ENCODE data around the gene VDR. TPM values are rescaled to one million over a fixed set of nuclear protein-coding genes. Genes with fewer than 3 reads are reported as not detected.

The VDR gene
- total RNA-seq, 4 donors from 2014 or later: 36.7 to 47.9 (median 41.2) TPM

DNA sequence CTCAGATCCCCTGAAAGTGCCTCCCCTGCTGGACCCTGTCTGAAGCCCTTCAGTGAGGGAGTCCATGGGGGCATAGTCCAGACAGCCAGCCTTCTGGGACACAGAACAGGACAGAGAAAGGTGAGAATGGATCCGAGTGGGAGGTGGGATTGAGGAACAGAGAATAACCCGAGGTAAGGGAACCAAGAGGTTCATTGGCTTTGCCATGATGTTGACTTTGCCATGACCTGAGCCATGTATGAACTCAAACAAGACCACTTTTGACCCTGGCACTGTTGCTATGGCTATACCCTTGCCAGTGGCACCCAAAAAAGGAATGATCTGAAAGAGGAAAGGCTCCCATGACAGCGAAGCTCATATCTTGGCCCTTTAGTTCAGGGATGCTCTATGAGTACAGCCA, 22.6 kb upstream of the VDR start:
- no peak for TF ChIP-seq EP300 (IDR thresholded peaks at IDR 0.05)
- no peak for TF ChIP-seq POLR2AphosphoS5 (IDR thresholded peaks at IDR 0.05)
- TF ChIP-seq, protein P1, sequence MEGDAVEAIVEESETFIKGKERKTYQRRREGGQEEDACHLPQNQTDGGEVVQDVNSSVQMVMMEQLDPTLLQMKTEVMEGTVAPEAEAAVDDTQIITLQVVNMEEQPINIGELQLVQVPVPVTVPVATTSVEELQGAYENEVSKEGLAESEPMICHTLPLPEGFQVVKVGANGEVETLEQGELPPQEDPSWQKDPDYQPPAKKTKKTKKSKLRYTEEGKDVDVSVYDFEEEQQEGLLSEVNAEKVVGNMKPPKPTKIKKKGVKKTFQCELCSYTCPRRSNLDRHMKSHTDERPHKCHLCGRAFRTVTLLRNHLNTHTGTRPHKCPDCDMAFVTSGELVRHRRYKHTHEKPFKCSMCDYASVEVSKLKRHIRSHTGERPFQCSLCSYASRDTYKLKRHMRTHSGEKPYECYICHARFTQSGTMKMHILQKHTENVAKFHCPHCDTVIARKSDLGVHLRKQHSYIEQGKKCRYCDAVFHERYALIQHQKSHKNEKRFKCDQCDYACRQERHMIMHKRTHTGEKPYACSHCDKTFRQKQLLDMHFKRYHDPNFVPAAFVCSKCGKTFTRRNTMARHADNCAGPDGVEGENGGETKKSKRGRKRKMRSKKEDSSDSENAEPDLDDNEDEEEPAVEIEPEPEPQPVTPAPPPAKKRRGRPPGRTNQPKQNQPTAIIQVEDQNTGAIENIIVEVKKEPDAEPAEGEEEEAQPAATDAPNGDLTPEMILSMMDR (IDR thresholded peaks at IDR 0.05): no peak
- WGBS: 85% methylated on average over 3 of the region's 3 CpGs
- Histone ChIP-seq H3K27me3 (peaks cover 3% of the 10 kb centered on the region), H3K4me1 (no peaks in the 10 kb centered on the region), H3K27ac (no peak overlapping the region), H3K4me3 (no peak overlapping the region), H3K9me3 (no peaks in the 10 kb centered on the region), H3K36me3 (no peaks in the 10 kb centered on the region)
- DNase-seq (ENCODE audit: low spot score in 2 of 2): no peak

DNA sequence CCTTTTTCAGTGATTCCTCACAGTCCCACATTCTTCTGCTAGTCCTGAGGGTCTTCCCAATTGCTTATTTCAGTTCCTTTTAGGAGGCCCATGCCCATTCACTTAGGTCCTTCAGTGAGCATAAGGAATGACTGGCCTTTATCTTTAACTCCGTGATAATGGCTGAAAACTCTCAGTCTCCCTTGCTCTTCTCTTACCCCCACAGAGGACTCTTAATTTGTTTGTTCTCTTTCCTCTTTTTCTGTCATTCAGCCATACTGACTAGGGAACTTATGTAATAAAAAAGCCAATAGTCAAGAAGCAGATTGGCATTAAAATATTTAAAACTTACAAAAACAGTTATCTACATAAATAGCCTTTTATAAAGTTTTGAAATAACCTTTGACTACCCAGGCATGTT, 17.1 kb upstream of the VDR start:
- no peak for DNase-seq (ENCODE audit: low spot score in 2 of 2)
- 89% methylated on average over 1 of the region's 1 CpG for WGBS
- Histone ChIP-seq H3K27ac (no peak overlapping the region), H3K4me1 (no peaks in the 10 kb centered on the region), H3K27me3 (peaks cover 3% of the 10 kb centered on the region), H3K4me3 (no peak overlapping the region), H3K9me3 (no peaks in the 10 kb centered on the region), H3K36me3 (no peaks in the 10 kb centered on the region)
- TF ChIP-seq EP300 (IDR thresholded peaks at IDR 0.05) (no peak), POLR2AphosphoS5 (IDR thresholded peaks at IDR 0.05) (no peak), POLR2A (IDR thresholded peaks at IDR 0.05) (no peak)
- TF ChIP-seq, protein P1 (IDR thresholded peaks at IDR 0.05): no peak

DNA sequence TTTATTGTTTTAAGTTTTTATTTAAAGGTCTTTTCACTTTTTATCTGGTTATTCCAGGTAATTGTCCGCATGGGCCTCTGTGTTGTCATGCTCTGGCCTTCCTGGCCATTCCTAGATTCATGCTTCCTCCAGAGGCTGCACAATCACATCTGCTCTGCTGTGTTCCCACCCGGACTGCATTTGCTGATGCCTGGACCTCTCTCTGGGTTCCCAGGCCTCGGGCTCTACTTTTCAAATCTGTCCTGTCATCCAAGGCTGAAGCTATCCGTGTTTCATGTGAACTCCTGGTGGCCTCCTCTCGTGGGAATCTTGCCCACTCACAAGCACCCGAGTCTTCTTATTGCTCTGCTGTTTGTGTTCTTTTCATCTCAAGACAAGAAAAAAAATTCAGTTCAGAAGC, 16.1 kb upstream of the VDR start:
- Histone ChIP-seq H3K4me1 (no peaks in the 10 kb centered on the region), H3K27me3 (no peaks in the 10 kb centered on the region), H3K27ac (no peak overlapping the region), H3K9me3 (no peaks in the 10 kb centered on the region), H3K36me3 (no peaks in the 10 kb centered on the region), H3K4me3 (no peak overlapping the region)
- TF ChIP-seq, protein P1 (IDR thresholded peaks at IDR 0.05): no peak
- TF ChIP-seq POLR2A (IDR thresholded peaks at IDR 0.05): no peak
- TF ChIP-seq POLR2AphosphoS5 (IDR thresholded peaks at IDR 0.05): no peak
- TF ChIP-seq EP300 (IDR thresholded peaks at IDR 0.05): no peak
- no peak for DNase-seq (ENCODE audit: low spot score in 2 of 2)
- 78% methylated on average over 6 of the region's 6 CpGs for WGBS

DNA sequence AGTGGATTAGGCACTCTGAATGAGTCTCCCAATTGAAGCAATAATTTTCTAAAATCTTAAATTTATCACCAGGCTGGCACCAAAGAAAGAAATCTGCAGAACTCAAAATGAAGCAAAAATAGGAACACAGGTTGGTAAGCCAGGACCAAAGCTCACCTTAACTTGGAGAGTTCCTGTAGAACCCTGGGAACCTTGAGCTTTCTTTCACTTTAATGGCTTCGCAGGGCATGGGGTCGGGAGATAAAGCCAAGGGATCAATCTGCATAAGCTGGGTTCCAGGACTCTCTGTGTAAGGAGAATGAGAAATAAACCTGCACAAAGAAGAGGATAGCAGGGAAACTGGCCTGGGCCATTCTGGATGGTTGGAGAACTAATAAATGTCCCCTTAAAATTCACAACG, 8.3 kb upstream of the VDR start:
- Histone ChIP-seq H3K9me3 (no peaks in the 10 kb centered on the region), H3K36me3 (no peaks in the 10 kb centered on the region), H3K27me3 (no peaks in the 10 kb centered on the region), H3K4me3 (no peak overlapping the region), H3K27ac (no peak overlapping the region), H3K4me1 (no peaks in the 10 kb centered on the region)
- DNase-seq (ENCODE audit: low spot score in 2 of 2): no peak
- WGBS: 76% methylated on average over 3 of the region's 3 CpGs
- TF ChIP-seq POLR2A (IDR thresholded peaks at IDR 0.05): no peak
- no peak for TF ChIP-seq POLR2AphosphoS5 (IDR thresholded peaks at IDR 0.05)
- TF ChIP-seq, protein P1 (IDR thresholded peaks at IDR 0.05): no peak
- TF ChIP-seq EP300 (IDR thresholded peaks at IDR 0.05): no peak

DNA sequence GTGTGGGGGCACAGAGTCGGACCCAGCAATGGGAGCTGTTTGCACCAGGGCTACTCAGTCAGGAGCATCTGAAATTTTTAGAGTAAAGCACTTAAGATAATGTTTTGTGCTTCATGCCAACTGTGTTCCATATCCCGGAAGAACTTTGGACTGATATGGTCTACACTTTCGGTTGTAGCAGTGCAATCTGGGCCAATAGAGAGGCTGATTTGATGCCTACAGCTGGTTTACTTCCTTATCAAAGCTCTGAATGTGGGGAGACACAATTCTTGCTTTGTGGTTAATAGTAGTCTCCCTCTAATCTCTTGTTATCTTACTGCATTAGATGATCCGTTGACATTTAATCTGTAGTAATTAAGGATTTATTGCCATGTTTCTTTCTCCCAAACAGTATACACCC, 7.8 kb upstream of the VDR start:
- Histone ChIP-seq H3K36me3 (no peaks in the 10 kb centered on the region), H3K4me1 (no peaks in the 10 kb centered on the region), H3K27ac (no peak overlapping the region), H3K27me3 (no peaks in the 10 kb centered on the region), H3K4me3 (no peak overlapping the region), H3K9me3 (no peaks in the 10 kb centered on the region)
- DNase-seq (ENCODE audit: low spot score in 2 of 2): no peak
- 79% methylated on average over 4 of the region's 4 CpGs for WGBS
- TF ChIP-seq POLR2A (IDR thresholded peaks at IDR 0.05) (no peak), POLR2AphosphoS5 (IDR thresholded peaks at IDR 0.05) (no peak), EP300 (IDR thresholded peaks at IDR 0.05) (no peak)
- TF ChIP-seq, protein P1 (IDR thresholded peaks at IDR 0.05): no peak

Measured in suprapubic skin (tissue), 4 donors.